IPS-11a (cell line): Measurements from ENCODE around the gene OR52E6.

Experiments
- H3K4me3 ChIP-seq: one replicate; pipeline ENCODE4 v1.5.1; 2013; ENCODE audit warnings: low read depth, low read length, control low read depth

OR52E6 gene

DNA sequence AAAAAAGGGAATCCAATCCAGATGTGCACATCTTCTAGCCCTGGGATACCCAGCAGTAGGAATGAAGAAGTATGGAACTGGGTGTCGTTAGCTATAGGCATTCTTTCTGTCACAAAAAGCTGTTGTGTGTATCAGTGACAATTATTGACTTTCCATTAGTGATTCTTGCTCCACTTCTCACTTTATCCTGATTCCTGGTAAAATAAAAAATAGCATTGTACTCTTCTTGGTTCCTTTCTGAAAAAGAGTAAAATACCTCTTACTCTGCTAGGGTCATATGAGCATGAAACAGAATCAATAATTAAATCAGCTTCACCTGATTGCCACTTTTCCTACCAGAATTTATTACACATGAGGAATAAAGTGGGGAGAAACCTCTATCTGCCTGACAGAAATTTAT, at the start of gene OR52E6:
Gene OR52E6 (minus strand): TSS at position 101 of the 400 bp plus-strand sequence. CDS start 0 bp downstream, at position 101.
- H3K4me3 ChIP-seq = no peak within 1 kb of the TSS

DNA sequence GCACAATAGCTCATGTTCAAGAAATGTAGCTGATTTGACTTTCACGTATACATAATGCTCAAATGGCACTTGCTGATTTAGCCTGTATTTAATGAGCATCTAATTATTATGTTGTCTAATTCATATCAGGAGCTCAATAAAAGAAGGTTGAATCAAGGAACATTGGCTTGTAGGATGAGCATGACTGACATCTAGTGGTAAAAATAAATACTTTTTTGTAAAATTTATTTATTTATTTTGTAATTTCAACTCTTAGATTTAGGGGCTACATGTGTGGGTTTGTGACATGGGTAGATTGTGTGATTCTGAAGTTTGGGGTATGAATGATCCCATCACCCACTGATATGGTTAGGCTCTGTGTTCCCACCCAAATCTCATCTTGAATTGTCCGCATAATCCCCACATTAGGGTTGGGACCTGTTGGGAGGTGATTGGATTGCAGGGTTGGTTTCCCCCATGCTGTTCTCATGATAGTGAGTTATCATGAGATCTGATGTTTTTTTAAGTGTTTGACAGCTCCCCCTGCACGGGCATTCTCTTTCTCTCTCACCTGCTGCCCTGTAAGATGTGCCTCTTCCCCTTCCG, 49.6 kb upstream of the OR52E6 start:
- no peak overlapping the region for H3K4me3 ChIP-seq

GRCh38 chr11:5887661-5888060, 46.0 kb upstream of the OR52E6 start:
- no peak overlapping the region for H3K4me3 ChIP-seq

- no peak overlapping the region for H3K4me3 ChIP-seq
Observed at GRCh38 chr11:5887172-5887571, 45.5 kb upstream of the OR52E6 start.

GRCh38 chr11:5881756-5882155, 40.1 kb upstream of the OR52E6 start:
- no peak overlapping the region for H3K4me3 ChIP-seq

- no peak within 1 kb of the TSS for H3K4me3 ChIP-seq
Observed at GRCh38 chr11:5880329-5880728, 38.6 kb upstream of the OR52E6 start, which contains the start of gene OR52E4. OR52E4 (plus strand) TSS chr11:5880629; CDS start chr11:5884293, 3,664 bp downstream.

- no peak overlapping the region for H3K4me3 ChIP-seq
Observed at GRCh38 chr11:5878564-5878963, 36.9 kb upstream of the OR52E6 start.

DNA sequence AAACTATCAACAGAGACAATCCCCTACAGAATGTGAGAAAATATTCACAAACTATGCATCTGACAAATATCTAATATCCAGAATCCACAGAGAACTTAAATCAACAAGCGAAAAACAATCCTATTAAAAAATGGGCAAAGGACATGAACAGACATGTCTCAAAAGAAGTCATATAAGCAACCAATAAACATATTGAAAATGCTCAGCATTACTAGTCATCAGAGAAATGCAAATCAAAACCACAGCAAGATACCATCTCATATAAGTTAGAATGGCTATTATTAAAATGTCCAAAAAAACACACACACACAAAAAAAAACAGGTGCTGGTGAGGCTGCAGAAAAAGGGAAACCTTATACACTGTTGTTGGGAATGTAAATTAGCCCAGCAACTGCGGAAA, 24.1 kb upstream of the OR52E6 start:
- H3K4me3 ChIP-seq = no peak overlapping the region

DNA sequence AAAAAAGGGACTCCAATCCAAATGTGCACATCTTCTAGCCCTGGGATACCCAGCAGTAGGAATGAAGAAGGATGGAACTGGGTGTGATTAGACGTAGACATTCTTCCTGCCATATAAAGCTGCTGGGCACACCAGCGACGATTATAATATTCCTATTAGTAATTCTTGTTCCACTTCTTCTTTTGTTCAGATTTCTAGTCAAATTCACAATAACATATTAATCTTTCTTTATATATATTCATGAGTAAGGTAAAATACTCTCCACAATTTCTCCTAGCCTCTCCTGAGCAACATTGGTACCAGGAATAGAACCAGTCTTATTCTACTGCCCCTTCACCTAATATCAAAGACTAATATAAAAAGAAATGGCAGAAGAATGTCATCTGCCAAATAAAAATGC, 15.9 kb upstream of the OR52E6 start, which contains the start of gene OR52E8:
Gene OR52E8 (minus strand): TSS at position 101 of the 400 bp plus-strand sequence. CDS start 0 bp downstream, at position 101.
- no peak within 1 kb of the TSS for H3K4me3 ChIP-seq

DNA sequence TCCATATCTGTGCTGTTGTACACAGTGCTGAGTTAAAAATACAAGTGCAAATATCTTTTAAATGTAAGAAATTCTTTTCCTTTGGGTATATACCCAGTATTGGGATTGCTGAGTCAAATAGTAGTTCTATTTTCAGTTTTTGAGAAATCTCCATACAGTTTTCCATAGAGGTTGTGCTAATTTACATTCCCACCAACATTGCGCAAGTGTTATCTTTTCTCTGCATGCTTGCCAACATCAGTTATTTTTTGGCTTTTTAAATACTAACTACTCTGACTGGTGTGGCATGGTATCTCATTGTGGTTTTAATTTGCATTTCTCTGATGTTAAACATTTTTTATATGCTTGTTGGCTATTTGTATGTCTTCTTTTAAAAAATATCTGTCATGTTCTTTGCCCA, 9.3 kb upstream of the OR52E6 start:
- no peak overlapping the region for H3K4me3 ChIP-seq

- H3K4me3 ChIP-seq = no peak overlapping the region
Observed at GRCh38 chr11:5847711-5848110, 6.0 kb upstream of the OR52E6 start.

- H3K4me3 ChIP-seq = no peak overlapping the region
Observed at GRCh38 chr11:5846701-5847100, 5.0 kb upstream of the OR52E6 start.

DNA sequence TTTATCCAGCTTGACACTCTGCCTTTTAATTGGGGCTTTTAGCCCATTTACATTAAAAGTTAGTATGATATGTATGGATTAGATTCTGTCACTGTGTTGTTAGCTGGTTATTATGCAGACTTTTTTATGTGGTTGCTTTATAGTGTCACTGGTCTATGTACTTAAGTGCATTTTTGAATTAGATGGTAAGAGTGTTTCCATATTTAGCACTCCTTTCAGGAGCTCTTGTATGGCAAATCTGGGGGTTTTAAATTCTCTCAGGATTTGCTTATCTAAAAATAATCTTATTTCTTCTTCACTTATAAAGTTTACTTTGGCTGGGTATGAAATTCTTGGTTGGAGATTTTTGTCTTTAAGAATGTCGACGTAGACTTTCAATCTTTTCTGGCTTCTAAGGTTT, 4.0 kb downstream of the OR52E6 start:
- no peak overlapping the region for H3K4me3 ChIP-seq

DNA sequence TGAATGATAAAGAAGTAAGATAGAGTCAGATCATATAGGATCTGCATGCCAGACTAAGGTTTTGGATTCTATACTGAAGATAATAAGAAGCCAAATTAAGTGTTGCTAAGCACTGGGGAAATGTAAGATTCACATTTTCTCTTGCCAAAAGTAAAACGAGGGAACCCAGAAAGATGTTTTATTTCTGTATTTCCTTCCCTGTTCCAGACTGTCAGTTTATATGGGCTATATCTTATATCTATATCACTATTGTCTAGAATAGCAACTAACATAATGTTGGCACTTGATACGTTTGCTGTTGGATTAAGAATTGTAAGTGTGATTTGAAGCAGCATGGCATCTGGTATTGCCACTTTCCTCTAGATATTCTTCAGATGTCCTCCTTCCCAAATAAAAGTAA, 8.3 kb downstream of the OR52E6 start:
- no peak overlapping the region for H3K4me3 ChIP-seq

DNA sequence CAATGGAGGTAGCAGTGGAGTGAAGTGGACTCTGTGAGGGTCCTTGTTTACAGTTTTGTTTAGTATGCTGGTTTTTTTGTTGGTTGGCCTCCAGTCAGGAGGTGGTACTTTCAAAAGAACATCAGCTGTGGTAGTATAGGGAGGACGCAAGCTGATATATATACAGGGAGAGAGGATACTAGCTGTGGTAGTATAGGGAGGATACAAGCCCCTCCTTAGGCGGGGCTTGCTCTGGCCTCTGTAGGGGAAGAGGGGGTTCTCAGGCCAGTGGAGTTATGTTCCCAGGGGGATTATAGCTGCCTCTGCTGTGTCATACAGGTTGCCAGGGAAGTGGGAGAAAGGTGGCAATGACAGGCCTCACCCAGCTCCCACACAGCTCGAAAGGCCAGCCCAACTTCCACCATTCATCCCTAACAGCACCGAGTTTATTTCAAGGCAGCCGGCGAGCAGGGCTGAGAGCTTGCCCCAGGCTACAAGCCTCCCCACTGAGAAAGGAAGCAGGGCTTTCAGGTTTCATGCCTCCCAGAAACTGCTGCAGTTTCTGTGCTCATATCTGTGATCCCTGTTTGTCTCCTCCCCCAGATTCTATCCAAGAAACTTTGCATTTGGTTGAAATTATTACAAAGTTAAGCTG, 10.4 kb downstream of the OR52E6 start:
- no peak overlapping the region for H3K4me3 ChIP-seq

GRCh38 chr11:5818245-5818886, 23.3 kb downstream of the OR52E6 start:
- H3K4me3 ChIP-seq = no peak overlapping the region

- no peak overlapping the region for H3K4me3 ChIP-seq
Observed at GRCh38 chr11:5815534-5815933, 26.2 kb downstream of the OR52E6 start.

GRCh38 chr11:5809905-5810795, 31.5 kb downstream of the OR52E6 start:
- no peak overlapping the region for H3K4me3 ChIP-seq

DNA sequence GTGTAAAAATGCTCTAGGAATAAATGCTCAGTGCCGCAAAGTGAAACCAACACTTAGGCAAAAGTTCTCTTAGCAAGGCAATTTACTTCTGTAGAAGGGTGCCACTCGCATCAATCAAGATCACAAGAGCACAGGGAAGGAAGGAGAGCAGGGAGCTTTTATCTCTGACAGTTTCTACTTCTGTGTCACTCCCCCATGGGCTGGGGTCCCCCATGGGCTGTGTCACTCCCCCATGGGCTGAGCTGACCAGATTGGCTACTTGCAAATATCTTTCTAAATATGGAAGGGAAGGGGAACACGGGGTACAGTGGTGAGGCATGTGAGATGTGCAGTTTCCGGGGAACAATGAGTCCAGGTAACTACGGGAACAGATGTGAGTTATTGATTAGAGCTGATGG, 32.6 kb downstream of the OR52E6 start:
- H3K4me3 ChIP-seq = peak overlapping the region; percentile 52

DNA sequence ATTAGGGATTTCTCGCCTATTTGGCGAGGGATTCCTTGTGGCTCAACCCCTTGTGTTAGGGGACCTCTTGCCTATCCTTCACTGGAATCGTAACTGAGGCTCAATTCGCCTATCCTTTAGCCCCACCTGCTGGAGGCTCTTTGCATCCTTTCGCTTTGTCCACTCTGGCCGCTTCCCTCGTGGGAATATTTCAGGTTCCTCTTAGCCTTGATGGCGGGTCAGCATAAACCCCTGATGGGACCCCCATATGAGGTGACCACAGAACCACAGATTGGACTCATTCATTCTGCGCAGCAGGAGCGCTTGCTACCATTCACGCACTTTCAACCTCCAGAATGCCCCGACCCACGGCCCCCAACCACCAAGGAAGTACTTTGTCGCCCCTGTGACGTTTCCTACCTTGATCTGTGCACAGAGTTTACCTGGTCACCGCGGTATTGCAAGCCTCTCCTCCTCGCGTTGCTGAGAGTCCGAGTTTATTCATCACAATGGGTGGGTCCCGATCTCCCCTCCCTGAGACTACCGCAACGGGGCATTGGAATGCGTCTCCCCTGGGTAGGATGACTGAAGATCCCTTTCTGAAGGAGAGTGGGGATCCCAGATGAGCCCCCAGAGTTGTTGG, 33.1 kb downstream of the OR52E6 start, which contains the start of gene OR52N2:
Gene OR52N2 (plus strand): TSS at position 425 of the 622 bp plus-strand sequence. CDS start 11,412 bp downstream, outside the sequence.
- H3K4me3 ChIP-seq = peak within 1 kb of the TSS; percentile 52

- H3K4me3 ChIP-seq = no peak overlapping the region
Observed at GRCh38 chr11:5807580-5807979, 34.1 kb downstream of the OR52E6 start.
